ENCODE data around the gene SERPINB11.

- TF ChIP-seq CTCF (conservative IDR thresholded peaks at IDR 0.05; ENCODE audit: low read length) (no peak), EZH2phosphoT487 (IDR thresholded peaks at IDR 0.05; ENCODE audit: borderline replicate concordance, low read depth, low read length) (no peak)
Measured at GRCh38 chr18:63725682-63726480, 23.1 kb downstream of the SERPINB11 start.

Data from OCI-LY7 (cell line).